Smooth muscle cell of the coronary artery (primary cell): ENCODE measurements around the gene CDPF1. TPM values are rescaled to one million over a fixed set of nuclear protein-coding genes. Genes with fewer than 3 reads are reported as not detected.

Experiments
- total RNA-seq: library from RNA; depleted of rRNA; stranded (reverse); fragments of >200 nt; gene quantifications from 2 replicates; pipeline ENCODE4 v1.2.3, GENCODE V29; 2014; ENCODE audit warnings: low replicate concordance

Gene CDPF1
- total RNA-seq = 3.2 and 8.8 TPM in 2 replicates

GRCh38 chr22:46250035-46250782, at the start of gene CDPF1:
TSS of gene CDPF1 (minus strand) at chr22:46250293. CDS start at chr22:46248284, 2,009 bp downstream.

GRCh38 chr22:46296257-46297150, 46.4 kb upstream of the CDPF1 start, which contains the start of gene GTSE1:
TSS of gene GTSE1 (plus strand) at chr22:46296870. CDS start at chr22:46297401, 531 bp downstream.

GRCh38 chr22:46267431-46268279, 17.6 kb upstream of the CDPF1 start, which contains the start of gene TTC38:
TSS of gene TTC38 (plus strand) at chr22:46268008. CDS start at chr22:46268040, 32 bp downstream.

GRCh38 chr22:46263216-46263590, 13.1 kb upstream of the CDPF1 start, which contains the start of gene PKDREJ:
TSS of gene PKDREJ (minus strand) at chr22:46263343. CDS start at chr22:46263322, 21 bp downstream.

Other genes with a start within 250 kb of the CDPF1 start
- gene PPARA, start 99.8 kb downstream of the CDPF1 start, total RNA-seq = 10.7 and 12.5 TPM in 2 replicates
- under 0.01 TPM in 1 of 2 replicates, not detected in the other for gene PKDREJ, start 13.1 kb upstream of the CDPF1 start, total RNA-seq
- gene TTC38, start 17.7 kb upstream of the CDPF1 start, total RNA-seq = 21.3 and 22.2 TPM in 2 replicates
- 1.8 TPM in 1 of 2 replicates, not detected in the other for gene GTSE1, start 46.6 kb upstream of the CDPF1 start, total RNA-seq
- gene TRMU, start 85.4 kb upstream of the CDPF1 start, total RNA-seq = 26.4 and 32.5 TPM in 2 replicates